Neuronal stem cell (in vitro differentiated cells): Measurements from ENCODE around the gene N4BP2.
"Not testable (repeated sequence)": the region's sequence is repeated elsewhere in the genome, so short reads cannot be mapped to it uniquely, and the experiment has no call there.

Experiments
- DNase-seq: peaks from one replicate; pipeline ENCODE4 v3.0.0-alpha.2; 2013; ENCODE audit warnings: low spot score
- H2AFZ ChIP-seq: one replicate; pipeline ENCODE4 v1.6.1; 2013; ENCODE audit warnings: mild to moderate bottlenecking, low read length, inconsistent platforms
- H2AK5ac ChIP-seq: 2 replicates; pipeline ENCODE4 v1.6.1; 2013; ENCODE audit warnings: low read depth, mild to moderate bottlenecking, inconsistent platforms, low read length, moderate library complexity, mixed read lengths
- H2BK120ac ChIP-seq: 2 replicates; pipeline ENCODE4 v1.6.1; 2013; ENCODE audit warnings: low read depth, mild to moderate bottlenecking, inconsistent platforms, low read length, moderate library complexity, mixed read lengths
- H2BK12ac ChIP-seq: one replicate; pipeline ENCODE4 v1.6.1; 2013; ENCODE audit warnings: low read length, inconsistent platforms
- H2BK15ac ChIP-seq: 2 replicates; pipeline ENCODE4 v1.6.1; 2013; ENCODE audit warnings: mild to moderate bottlenecking, low read length, inconsistent platforms, mixed read lengths
- H2BK5ac ChIP-seq: one replicate; pipeline ENCODE4 v1.6.1; 2013; ENCODE audit warnings: inconsistent platforms, mild to moderate bottlenecking, low read length, moderate library complexity
- H3K14ac ChIP-seq: one replicate; pipeline ENCODE4 v1.6.1; 2013; ENCODE audit warnings: low read length, inconsistent platforms
- H3K18ac ChIP-seq: 2 replicates; pipeline ENCODE4 v1.6.1; 2013; ENCODE audit warnings: low read length, inconsistent platforms
- H3K23ac ChIP-seq: 2 replicates; pipeline ENCODE4 v1.6.1; 2013; ENCODE audit warnings: low read depth, mild to moderate bottlenecking, mixed read lengths, low read length, inconsistent platforms; ENCODE audit not compliant: poor library complexity
- H3K27ac ChIP-seq: replicated peaks from 3 replicates; pipeline ENCODE4 v1.5.1; 2013; ENCODE audit warnings: low read length, inconsistent platforms
- H3K27me3 ChIP-seq, 3 experiments: 2 replicates each; pipeline ENCODE4 v1.6.1; 2013; ENCODE audit warnings: low read length in 3 of 3, mild to moderate bottlenecking in 2 of 3, inconsistent platforms in 1 of 3, low read depth in 1 of 3, mixed read lengths in 1 of 3, moderate library complexity in 1 of 3; ENCODE audit not compliant: control insufficient read depth in 3 of 3, insufficient read depth in 3 of 3
- H3K36me3 ChIP-seq, 2 donors: replicated peaks in 1 of 2; 2 replicates each; pipeline ENCODE4 v1.6.1; 2013; ENCODE audit warnings: low read length in 2 of 2; ENCODE audit not compliant: control insufficient read depth in 2 of 2, insufficient read depth in 2 of 2
- H3K4ac ChIP-seq: 2 replicates; pipeline ENCODE4 v1.6.1; 2013; ENCODE audit warnings: inconsistent platforms, mild to moderate bottlenecking, low read length, moderate library complexity
- H3K4me1 ChIP-seq, 2 donors: 1 replicate in 1 of 2; 2 replicates in 1 of 2; pipeline ENCODE4 v1.6.1; 2013; ENCODE audit warnings: low read length in 2 of 2, low read depth in 1 of 2; ENCODE audit not compliant: control insufficient read depth in 2 of 2, insufficient read depth in 1 of 2
- H3K4me2 ChIP-seq: one replicate; pipeline ENCODE4 v1.6.1; 2013; ENCODE audit warnings: mild to moderate bottlenecking, low read length, inconsistent platforms; ENCODE audit not compliant: insufficient read depth, poor library complexity, severe bottlenecking
- H3K4me3 ChIP-seq, 2 donors: 2 replicates each; pipeline ENCODE4 v1.5.1; 2013; ENCODE audit warnings: low read length in 2 of 2, mild to moderate bottlenecking in 2 of 2, inconsistent platforms in 1 of 2, moderate library complexity in 1 of 2
- H3K79me1 ChIP-seq: one replicate; pipeline ENCODE4 v1.6.1; 2013; ENCODE audit warnings: low read depth, mild to moderate bottlenecking, inconsistent platforms, low read length, moderate library complexity
- H3K9ac ChIP-seq: one replicate; pipeline ENCODE4 v1.6.1; 2013; ENCODE audit warnings: mild to moderate bottlenecking, low read depth, low read length, inconsistent platforms; ENCODE audit not compliant: poor library complexity
- H3K9me3 ChIP-seq, 2 donors: replicated peaks in 1 of 2; 2 replicates each; pipeline versions ENCODE3 to v1.6.1; 2013; ENCODE audit warnings: low read length in 2 of 2, mild to moderate bottlenecking in 2 of 2, inconsistent platforms in 1 of 2, low read depth in 1 of 2, mixed read lengths in 1 of 2, moderate library complexity in 1 of 2; ENCODE audit not compliant: control insufficient read depth in 2 of 2, insufficient read depth in 1 of 2
- H4K8ac ChIP-seq: one replicate; pipeline ENCODE4 v1.6.1; 2013; ENCODE audit warnings: low read depth, mild to moderate bottlenecking, inconsistent platforms, low read length, moderate library complexity
- H4K91ac ChIP-seq: one replicate; pipeline ENCODE4 v1.6.1; 2013; ENCODE audit warnings: low read length, low read depth, mild to moderate bottlenecking, inconsistent platforms; ENCODE audit not compliant: poor library complexity
- WGBS, 2 donors: extraction: QIAGEN DNeasy Blood & Tissue Kit; methylation state at CpG; one replicate each; pipeline ENCODE4 v1.1.7; 2013; ENCODE audit warnings: missing lambda C conversion rate in 2 of 2, mixed read lengths in 1 of 2; ENCODE audit not compliant: insufficient read length in 2 of 2, insufficient replicate concordance in 1 of 2; ENCODE audit errors: extremely low coverage in 2 of 2; 5-methylcytosine and 5-hydroxymethylcytosine counted together

The N4BP2 gene

DNA sequence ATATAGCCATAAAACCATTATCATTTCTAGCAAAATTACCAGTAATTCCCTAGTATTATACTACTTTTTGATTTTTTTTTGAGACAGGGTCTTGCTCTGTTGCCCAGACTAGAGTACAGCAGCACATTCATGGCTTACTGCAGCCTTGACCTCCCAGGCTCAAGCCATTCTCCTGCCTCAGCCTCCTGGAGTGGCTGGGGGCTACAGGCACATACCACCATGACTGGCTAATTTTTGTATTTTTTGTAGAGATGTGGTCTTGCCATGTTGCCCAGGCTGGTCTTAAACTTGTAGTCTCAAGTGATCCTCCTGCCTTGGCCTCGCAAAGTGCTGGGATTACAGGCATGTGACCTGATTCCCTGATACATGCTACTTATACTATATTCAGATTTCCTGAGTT is 13.7 kb downstream of the N4BP2 start:
- no peak overlapping the region for H3K9ac ChIP-seq
- no peak overlapping the region for H2BK12ac ChIP-seq
- no peak overlapping the region for H2AFZ ChIP-seq
- H3K23ac ChIP-seq, result no peak overlapping the region
- H3K14ac ChIP-seq, result no peak overlapping the region
- no peak overlapping the region for H3K27ac ChIP-seq
- H3K4me3 ChIP-seq, result no peak overlapping the region
- no peaks in the 10 kb centered on the region for H3K9me3 ChIP-seq
- no peak overlapping the region for H4K8ac ChIP-seq
- DNase-seq, result no peak
- H2AK5ac ChIP-seq, result no peak overlapping the region
- no peak overlapping the region for H3K18ac ChIP-seq
- no peaks in the 10 kb centered on the region for H3K4me1 ChIP-seq
- WGBS, 2 donors, result no CpG with 5 or more reads among the region's 1 CpG
- no peak overlapping the region for H2BK120ac ChIP-seq
- no peaks in the 10 kb centered on the region for H3K79me1 ChIP-seq
- H2BK5ac ChIP-seq, result no peak overlapping the region
- H3K36me3 ChIP-seq, result peaks cover 3 to 71% of the 10 kb centered on the region in 2 donors
- H3K4me2 ChIP-seq, result no peak overlapping the region
- H4K91ac ChIP-seq, result no peak overlapping the region
- no peak overlapping the region for H3K4ac ChIP-seq
- H3K27me3 ChIP-seq, result no peaks in the 10 kb centered on the region
- no peak overlapping the region for H2BK15ac ChIP-seq

DNA sequence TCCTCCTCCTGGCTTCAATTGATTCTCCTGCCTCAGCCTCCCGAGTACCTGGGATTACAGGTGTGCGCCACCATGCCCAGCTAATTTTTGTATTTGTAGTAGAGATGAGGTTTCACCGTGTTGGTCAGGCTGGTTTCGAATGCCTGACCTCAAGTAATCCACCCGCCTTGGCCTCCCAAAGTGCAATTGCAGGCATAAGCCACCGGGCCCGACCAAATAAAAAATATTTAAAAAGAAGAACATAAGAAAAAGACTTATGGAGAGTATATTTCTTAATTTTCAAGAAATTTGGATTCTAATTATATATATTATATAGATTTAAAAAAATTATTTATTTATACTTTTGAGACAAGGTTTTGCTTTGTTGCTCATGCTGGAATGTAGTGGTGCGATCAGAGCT is 29.8 kb downstream of the N4BP2 start:
- peaks cover 0 to 13% of the 10 kb centered on the region in 2 donors for H3K9me3 ChIP-seq
- H3K4me3 ChIP-seq, result no peak overlapping the region
- H3K79me1 ChIP-seq, result peaks cover 2% of the 10 kb centered on the region
- H2AK5ac ChIP-seq, result no peak overlapping the region
- H3K36me3 ChIP-seq, result peaks cover 0 to 46% of the 10 kb centered on the region in 2 donors
- no peak overlapping the region for H4K91ac ChIP-seq
- WGBS, 2 donors, result no CpG with 5 or more reads among the region's 8 CpGs
- no peak overlapping the region for H2BK120ac ChIP-seq
- no peak overlapping the region for H2BK12ac ChIP-seq
- H3K27ac ChIP-seq, result no peak overlapping the region
- no peaks in the 10 kb centered on the region for H3K4me1 ChIP-seq
- no peak overlapping the region for H3K4me2 ChIP-seq
- H3K9ac ChIP-seq, result no peak overlapping the region
- no peak overlapping the region for H3K18ac ChIP-seq
- no peak for DNase-seq
- H4K8ac ChIP-seq, result no peak overlapping the region
- H3K27me3 ChIP-seq, result no peaks in the 10 kb centered on the region
- H3K23ac ChIP-seq, result no peak overlapping the region
- no peak overlapping the region for H2BK15ac ChIP-seq
- H3K14ac ChIP-seq, result no peak overlapping the region
- no peak overlapping the region for H3K4ac ChIP-seq
- no peak overlapping the region for H2AFZ ChIP-seq
- H2BK5ac ChIP-seq, result no peak overlapping the region

DNA sequence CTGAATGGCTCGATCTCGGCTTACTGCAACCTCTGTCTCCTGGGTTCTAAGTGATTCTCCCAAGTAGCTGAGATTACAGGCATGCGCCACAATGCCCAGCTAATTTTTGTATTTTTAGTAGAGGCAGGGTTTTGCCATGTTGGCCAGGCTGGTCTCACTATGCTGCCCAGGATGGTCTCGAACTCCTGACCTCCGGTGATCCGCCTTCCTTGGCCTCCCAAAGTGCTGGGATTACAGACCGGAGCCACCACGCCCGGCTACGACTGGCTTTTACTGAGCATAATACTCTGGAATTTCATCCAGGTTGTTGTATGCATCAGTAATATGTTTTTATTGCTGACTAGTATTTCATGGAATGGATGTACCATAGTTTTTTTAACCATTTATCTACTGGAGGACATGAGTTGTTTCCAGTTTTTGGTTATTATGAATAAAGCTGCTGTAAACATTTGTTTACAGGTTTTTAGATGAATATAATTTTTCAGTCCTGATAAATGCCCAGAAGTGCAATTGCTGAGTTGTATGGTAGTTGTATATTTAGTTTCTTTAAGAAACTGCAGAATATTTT is 31.2 kb downstream of the N4BP2 start:
- Histone ChIP-seq H3K4me3 (no peak overlapping the region), H4K91ac (no peak overlapping the region), H3K18ac (no peak overlapping the region), H2BK5ac (no peak overlapping the region), H2AFZ (no peak overlapping the region), H3K27me3 (no peaks in the 10 kb centered on the region), H3K14ac (no peak overlapping the region), H3K79me1 (peaks cover 4% of the 10 kb centered on the region), H3K27ac (no peak overlapping the region), H3K9me3 (peaks cover 0 to 13% of the 10 kb centered on the region in 2 donors), H4K8ac (no peak overlapping the region), H3K36me3 (peaks cover 0 to 44% of the 10 kb centered on the region in 2 donors), H3K4ac (no peak overlapping the region), H3K4me1 (no peaks in the 10 kb centered on the region), H3K9ac (no peak overlapping the region), H2AK5ac (no peak overlapping the region), H3K4me2 (no peak overlapping the region), H2BK12ac (no peak overlapping the region), H3K23ac (no peak overlapping the region), H2BK15ac (no peak overlapping the region), H2BK120ac (no peak overlapping the region)
- no peak for DNase-seq
- no CpG with 5 or more reads among the region's 10 CpGs for WGBS, 2 donors

DNA sequence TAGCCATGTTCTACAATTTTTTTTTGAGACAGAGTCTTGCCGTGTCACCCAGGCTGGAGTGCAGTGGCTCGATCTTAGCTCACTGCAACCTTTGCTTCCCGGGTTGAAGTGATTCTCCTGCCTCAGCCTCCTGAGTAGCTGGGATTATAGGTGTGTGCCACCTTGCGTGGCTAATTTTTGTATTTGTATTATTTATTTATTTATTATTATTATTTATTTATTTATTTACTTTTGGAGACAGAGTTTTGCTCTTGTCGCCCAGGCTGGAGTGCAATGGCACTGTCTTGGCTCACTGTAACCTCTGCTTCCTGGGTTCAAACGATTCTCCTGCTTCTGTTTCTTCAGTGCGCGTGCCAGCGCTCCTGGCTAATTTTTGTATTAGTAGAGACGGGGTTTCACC is 36.8 kb downstream of the N4BP2 start:
- H3K79me1 ChIP-seq, H3K27ac ChIP-seq, H2BK120ac ChIP-seq, H3K23ac ChIP-seq, H3K14ac ChIP-seq, H3K4me2 ChIP-seq, H3K18ac ChIP-seq, H4K91ac ChIP-seq, H2BK5ac ChIP-seq, H3K4me1 ChIP-seq, H3K4ac ChIP-seq, H2AFZ ChIP-seq, H3K9ac ChIP-seq, H2BK12ac ChIP-seq, H3K4me3 ChIP-seq, H4K8ac ChIP-seq, DNase-seq, H2AK5ac ChIP-seq, H2BK15ac ChIP-seq, H3K9me3 ChIP-seq, H3K27me3 ChIP-seq: not testable (repeated sequence)
- no CpG with 5 or more reads among the region's 10 CpGs for WGBS, 2 donors
- H3K36me3 ChIP-seq, result peaks cover 0 to 47% of the 10 kb centered on the region in 2 donors
